Measurements from ENCODE around the gene ASB18. TPM values are rescaled to one million over a fixed set of nuclear protein-coding genes. Genes with fewer than 3 reads are reported as not detected.

The ASB18 gene
- total RNA-seq, 1 donor, result not detected

- no peak overlapping the region for H3K4me3 ChIP-seq (ENCODE audit: low read length)
- H3K9me3 ChIP-seq (ENCODE audit: low read depth, low read length), result no peaks in the 10 kb centered on the region
- peaks cover 66% of the 10 kb centered on the region for H3K27me3 ChIP-seq (ENCODE audit: insufficient read depth, low read length)
- H3K4me1 ChIP-seq (ENCODE audit: insufficient read depth, low read length), result no peaks in the 10 kb centered on the region
These were observed 101.2 kb downstream of the ASB18 start for GRCh38 chr2:236162882-236163470.

GRCh38 chr2:236162031-236162845 lies 102.0 kb downstream of the ASB18 start:
- Histone ChIP-seq H3K27me3 (ENCODE audit: insufficient read depth, low read length) (peaks cover 66% of the 10 kb centered on the region), H3K4me3 (ENCODE audit: low read length) (no peak overlapping the region), H3K9me3 (ENCODE audit: low read depth, low read length) (no peaks in the 10 kb centered on the region), H3K4me1 (ENCODE audit: insufficient read depth, low read length) (no peaks in the 10 kb centered on the region)

GRCh38 chr2:236161531-236161930 lies 102.7 kb downstream of the ASB18 start:
- Histone ChIP-seq H3K4me3 (ENCODE audit: low read length) (no peak overlapping the region), H3K4me1 (ENCODE audit: insufficient read depth, low read length) (no peaks in the 10 kb centered on the region), H3K27me3 (ENCODE audit: insufficient read depth, low read length) (peaks cover 62% of the 10 kb centered on the region), H3K9me3 (ENCODE audit: low read depth, low read length) (no peaks in the 10 kb centered on the region)

- Histone ChIP-seq H3K27me3 (ENCODE audit: insufficient read depth, low read length) (peaks cover 57% of the 10 kb centered on the region), H3K4me1 (ENCODE audit: insufficient read depth, low read length) (no peaks in the 10 kb centered on the region), H3K9me3 (ENCODE audit: low read depth, low read length) (no peaks in the 10 kb centered on the region), H3K4me3 (ENCODE audit: low read length) (no peak overlapping the region)
These were observed 103.1 kb downstream of the ASB18 start for GRCh38 chr2:236161082-236161462.

GRCh38 chr2:236160366-236161081 lies 103.7 kb downstream of the ASB18 start:
- H3K9me3 ChIP-seq (ENCODE audit: low read depth, low read length), result no peaks in the 10 kb centered on the region
- H3K4me1 ChIP-seq (ENCODE audit: insufficient read depth, low read length), result no peaks in the 10 kb centered on the region
- H3K4me3 ChIP-seq (ENCODE audit: low read length), result no peak overlapping the region
- peaks cover 52% of the 10 kb centered on the region for H3K27me3 ChIP-seq (ENCODE audit: insufficient read depth, low read length)

- Histone ChIP-seq H3K27me3 (ENCODE audit: insufficient read depth, low read length) (peaks cover 44% of the 10 kb centered on the region), H3K9me3 (ENCODE audit: low read depth, low read length) (no peaks in the 10 kb centered on the region), H3K4me1 (ENCODE audit: insufficient read depth, low read length) (no peaks in the 10 kb centered on the region), H3K4me3 (ENCODE audit: low read length) (no peak overlapping the region)
These were observed 104.4 kb downstream of the ASB18 start for GRCh38 chr2:236159778-236160170.

GRCh38 chr2:236158969-236159777 lies 105.0 kb downstream of the ASB18 start:
- Histone ChIP-seq H3K9me3 (ENCODE audit: low read depth, low read length) (no peaks in the 10 kb centered on the region), H3K4me1 (ENCODE audit: insufficient read depth, low read length) (no peaks in the 10 kb centered on the region), H3K27me3 (ENCODE audit: insufficient read depth, low read length) (peaks cover 42% of the 10 kb centered on the region), H3K4me3 (ENCODE audit: low read length) (no peak overlapping the region)

- Histone ChIP-seq H3K4me3 (ENCODE audit: low read length) (no peak overlapping the region), H3K4me1 (ENCODE audit: insufficient read depth, low read length) (no peaks in the 10 kb centered on the region), H3K27me3 (ENCODE audit: insufficient read depth, low read length) (peaks cover 32% of the 10 kb centered on the region), H3K9me3 (ENCODE audit: low read depth, low read length) (no peaks in the 10 kb centered on the region)
These were observed 106.2 kb downstream of the ASB18 start for GRCh38 chr2:236157815-236158498.

- Histone ChIP-seq H3K27me3 (ENCODE audit: insufficient read depth, low read length) (peaks cover 28% of the 10 kb centered on the region), H3K9me3 (ENCODE audit: low read depth, low read length) (no peaks in the 10 kb centered on the region), H3K4me1 (ENCODE audit: insufficient read depth, low read length) (no peaks in the 10 kb centered on the region), H3K4me3 (ENCODE audit: low read length) (no peak overlapping the region)
These were observed 106.8 kb downstream of the ASB18 start for GRCh38 chr2:236157366-236157765.

- Histone ChIP-seq H3K4me1 (ENCODE audit: insufficient read depth, low read length) (no peaks in the 10 kb centered on the region), H3K9me3 (ENCODE audit: low read depth, low read length) (no peaks in the 10 kb centered on the region)
These were observed 107.4 kb downstream of the ASB18 start for GRCh38 chr2:236156860-236157194.

GRCh38 chr2:236156095-236156859 lies 107.9 kb downstream of the ASB18 start:
- Histone ChIP-seq H3K4me1 (ENCODE audit: insufficient read depth, low read length) (no peaks in the 10 kb centered on the region), H3K9me3 (ENCODE audit: low read depth, low read length) (no peaks in the 10 kb centered on the region), H3K4me3 (ENCODE audit: low read length) (no peak overlapping the region), H3K27me3 (ENCODE audit: insufficient read depth, low read length) (peaks cover 17% of the 10 kb centered on the region)

More at GRCh38 chr2:236156860-236157194, 107.4 kb downstream of the ASB18 start:
- Histone ChIP-seq H3K27me3 (ENCODE audit: insufficient read depth, low read length) (peaks cover 22% of the 10 kb centered on the region), H3K4me3 (ENCODE audit: low read length) (no peak overlapping the region)

- H3K9me3 ChIP-seq (ENCODE audit: low read depth, low read length), result no peaks in the 10 kb centered on the region
- H3K4me1 ChIP-seq (ENCODE audit: insufficient read depth, low read length), result no peaks in the 10 kb centered on the region
- H3K4me3 ChIP-seq (ENCODE audit: low read length), result no peak overlapping the region
- peaks cover 12% of the 10 kb centered on the region for H3K27me3 ChIP-seq (ENCODE audit: insufficient read depth, low read length)
These were observed 108.8 kb downstream of the ASB18 start for GRCh38 chr2:236155406-236155805.

- Histone ChIP-seq H3K27me3 (ENCODE audit: insufficient read depth, low read length) (no peaks in the 10 kb centered on the region), H3K4me1 (ENCODE audit: insufficient read depth, low read length) (no peaks in the 10 kb centered on the region), H3K9me3 (ENCODE audit: low read depth, low read length) (no peaks in the 10 kb centered on the region), H3K4me3 (ENCODE audit: low read length) (no peak overlapping the region)
These were observed 117.8 kb downstream of the ASB18 start for GRCh38 chr2:236146436-236146835.

GRCh38 chr2:236143811-236144210 lies 120.4 kb downstream of the ASB18 start:
- Histone ChIP-seq H3K27me3 (ENCODE audit: insufficient read depth, low read length) (no peaks in the 10 kb centered on the region), H3K4me1 (ENCODE audit: insufficient read depth, low read length) (no peaks in the 10 kb centered on the region), H3K9me3 (ENCODE audit: low read depth, low read length) (no peaks in the 10 kb centered on the region)

More at GRCh38 chr2:236143811-236144210, 120.4 kb downstream of the ASB18 start:
- no peak overlapping the region for H3K4me3 ChIP-seq (ENCODE audit: low read length)

Data from mononuclear cell (primary cell).